T47D (cell line): ENCODE data around the gene LRRC59.
"Not testable (repeated sequence)": the region's sequence is repeated elsewhere in the genome, so short reads cannot be mapped to it uniquely, and the experiment has no call there.

Source experiments
- DNase-seq, 2 experiments: peaks; one replicate each; pipeline versions ENCODE4 v3.0.0 to v3.0.0-alpha.2; 2011 to 2012; ENCODE audit warnings: low read depth in 1 of 2, low spot score in 1 of 2
- JUND ChIP-seq: IDR thresholded peaks from 2 replicates; pipeline ENCODE4 v1.6.1; 2012; ENCODE audit warnings: low read depth
- in situ Hi-C: cut with HindIII; loops from 2 replicates; pipeline ENCODE4 v1.10.0; 2016; ENCODE audit warnings: low sequenced_read_pairs, low pct_unique_long_range_greater_than_20kb

LRRC59 gene

DNA sequence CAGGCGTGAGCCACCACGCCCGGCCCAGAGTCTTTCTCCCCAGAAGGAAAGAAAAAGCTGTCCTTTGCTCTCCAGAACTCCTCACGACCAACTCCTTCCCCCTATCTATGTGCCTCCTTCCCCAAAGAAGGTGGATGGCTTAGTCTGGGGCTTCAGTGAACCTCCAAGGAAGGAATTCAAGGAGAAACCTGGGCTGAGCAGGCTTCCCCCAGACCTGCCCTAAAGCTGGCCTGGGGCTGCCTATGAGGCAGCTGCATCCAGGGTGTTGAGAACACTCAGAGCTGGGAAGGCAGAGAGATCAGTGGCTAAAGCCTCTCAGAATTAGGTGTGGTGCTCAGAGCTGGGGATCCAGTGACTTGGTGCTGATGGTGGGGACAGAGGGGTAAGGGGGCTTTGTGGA is 32.5 kb upstream of the LRRC59 start:
- in situ Hi-C loops, result no loop called here
- DNase-seq, result no peak
- no peak for TF ChIP-seq JUND

DNA sequence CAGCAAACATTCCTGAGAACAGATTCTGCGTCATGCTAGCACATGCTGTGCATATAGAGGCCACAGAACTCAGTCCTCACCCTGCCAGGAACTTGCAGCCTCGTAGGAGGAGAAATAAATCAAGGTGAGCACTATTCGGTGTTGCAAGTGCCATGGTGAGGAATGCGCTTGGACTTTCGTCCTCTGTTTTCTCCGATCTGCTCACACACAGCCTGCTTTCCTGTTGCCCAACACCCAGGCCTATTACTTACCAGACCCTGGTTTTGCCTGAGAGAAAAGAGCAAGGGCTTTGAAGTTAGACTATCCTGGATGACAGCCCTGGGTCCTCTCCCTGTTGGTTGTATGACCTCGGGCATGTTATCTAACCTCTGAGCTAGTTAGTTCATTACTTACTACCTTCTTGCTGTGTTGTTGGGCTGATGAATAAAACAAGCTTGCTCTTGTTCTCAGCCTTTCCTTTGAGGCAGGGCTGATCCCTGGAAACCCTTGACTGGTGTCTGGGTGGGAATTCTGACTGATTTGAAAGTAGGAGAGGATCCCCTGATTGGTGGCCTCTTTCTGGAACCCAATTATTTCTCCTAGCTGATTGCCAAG is 31.6 kb upstream of the LRRC59 start:
- TF ChIP-seq JUND, result no peak
- peak in 1 of 2 experiments; percentile 38 for DNase-seq
- in situ Hi-C loops, result no loop called here

DNA sequence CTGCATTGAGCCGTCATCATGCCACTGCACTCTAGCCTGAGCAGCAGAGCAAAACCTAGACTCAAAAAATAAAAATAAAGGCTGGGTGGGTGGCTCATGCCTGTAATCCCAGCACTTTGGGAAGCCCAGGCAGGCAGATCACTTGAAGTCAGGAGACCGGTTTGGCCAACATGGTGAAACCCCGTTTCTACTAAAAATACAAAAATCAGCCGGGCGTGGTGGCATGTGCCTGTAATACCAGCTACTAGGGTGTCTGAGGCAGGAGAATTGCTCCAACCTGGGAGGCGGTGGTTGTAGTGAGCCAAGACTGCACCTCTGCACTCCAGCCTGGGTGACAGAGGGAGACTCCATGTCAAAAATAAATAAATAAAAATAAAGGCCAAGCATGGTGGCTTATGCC is 30.8 kb upstream of the LRRC59 start:
- DNase-seq, in situ Hi-C loops: not testable (repeated sequence)

DNA sequence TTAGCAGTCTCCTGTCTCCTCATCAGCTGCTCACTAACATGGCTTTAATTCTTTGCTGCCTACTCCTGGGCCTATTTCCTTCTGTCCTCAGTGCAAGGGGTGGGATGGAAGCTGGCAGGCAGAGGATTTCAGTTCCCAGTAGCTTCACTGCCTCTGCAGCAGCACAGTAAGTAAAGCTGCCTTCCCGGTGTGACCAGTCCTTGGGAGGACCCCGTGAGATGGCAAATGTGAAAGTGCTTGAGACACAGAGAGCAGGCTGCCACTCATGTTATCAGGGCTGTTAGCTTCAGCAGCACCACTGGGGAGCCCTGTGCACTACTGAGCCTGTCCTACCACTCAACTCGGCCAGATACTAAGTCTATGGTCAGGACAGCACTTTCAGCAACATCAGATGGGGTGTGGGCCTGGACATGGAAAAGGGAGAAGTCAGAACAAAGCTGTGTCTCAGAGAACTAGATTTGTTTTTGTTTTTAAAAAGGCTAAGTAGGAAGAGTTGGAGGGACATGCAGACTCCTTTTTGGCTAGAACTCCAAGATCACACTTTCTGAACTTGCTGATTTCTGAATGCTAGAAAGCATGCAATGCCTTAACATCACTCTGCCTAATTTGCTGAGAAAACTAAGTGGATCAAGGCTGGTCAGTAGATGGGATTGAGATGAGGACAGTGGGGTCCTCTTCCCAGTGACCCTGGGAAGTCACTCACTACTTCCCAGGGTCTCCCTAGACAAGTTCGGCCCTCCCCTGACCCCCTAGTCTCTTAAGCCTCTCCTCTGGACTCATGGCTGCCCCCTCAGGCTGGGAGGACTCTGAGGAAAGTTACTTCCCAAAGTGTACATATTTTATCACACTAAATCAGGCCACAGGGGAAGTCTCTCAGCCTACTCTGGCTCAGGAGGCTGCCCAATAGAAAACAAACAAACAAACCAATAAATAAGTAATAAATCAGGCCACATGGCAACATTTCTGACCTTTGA is 29.8 kb upstream of the LRRC59 start:
- in situ Hi-C loops, result no loop called here
- DNase-seq, result peak; percentile 62 to 68
- TF ChIP-seq JUND, result no peak

DNA sequence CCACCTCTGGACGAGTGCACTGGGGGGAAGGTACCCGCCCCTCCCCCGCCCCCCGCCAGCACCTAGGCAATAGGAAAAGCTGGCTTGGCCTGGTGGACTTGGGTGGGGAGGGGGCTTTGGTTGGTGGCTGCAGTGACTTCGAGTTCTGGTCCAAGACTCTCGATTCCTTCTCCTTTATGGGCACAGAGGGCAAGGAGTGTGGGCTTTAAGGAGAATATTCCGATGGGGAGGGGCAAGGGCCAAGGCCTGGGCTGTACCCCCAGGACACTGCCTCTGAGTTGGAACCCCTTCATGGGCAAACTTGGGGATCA is 29.1 kb upstream of the LRRC59 start:
- in situ Hi-C loops, result no loop called here
- no peak for DNase-seq
- no peak for TF ChIP-seq JUND

DNA sequence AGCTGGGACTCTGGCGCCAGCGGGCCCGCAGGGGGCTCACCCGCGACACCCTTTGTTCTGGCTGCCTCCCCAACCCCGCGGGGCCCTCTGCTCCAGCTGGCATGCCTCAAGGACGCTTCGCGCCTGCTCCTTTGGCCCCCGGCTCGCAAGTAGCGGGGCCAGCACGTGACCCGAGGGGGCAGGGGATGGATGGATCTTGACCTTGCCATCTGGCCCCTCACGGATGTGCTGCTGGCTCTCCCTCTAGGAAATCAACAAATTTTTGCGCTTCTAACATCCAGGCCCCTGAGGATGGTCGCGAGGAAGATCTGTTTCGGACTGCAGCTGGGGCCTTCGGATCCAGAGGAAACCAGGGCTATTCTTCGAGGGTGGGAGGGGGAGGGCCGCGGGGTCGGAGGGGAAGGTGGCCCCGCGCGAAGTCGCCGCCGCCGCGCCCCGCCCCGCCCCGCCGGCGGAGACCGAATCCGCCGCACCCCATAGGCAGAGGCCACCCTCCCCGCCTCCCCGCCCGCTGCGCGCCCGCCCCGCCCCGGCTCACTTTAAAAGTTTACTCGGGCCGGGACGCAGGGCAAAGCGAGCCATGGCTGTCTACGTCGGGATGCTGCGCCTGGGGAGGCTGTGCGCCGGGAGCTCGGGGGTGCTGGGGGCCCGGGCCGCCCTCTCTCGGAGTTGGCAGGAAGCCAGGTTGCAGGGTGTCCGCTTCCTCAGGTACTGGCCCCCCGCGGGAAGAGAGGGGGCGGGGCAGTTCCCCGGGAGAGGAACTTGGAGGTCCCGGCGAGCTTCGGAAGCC is 28.6 kb upstream of the LRRC59 start, which contains the start of gene ACSF2:
TSS of gene ACSF2 (plus strand) at position 537 of the 790 bp plus-strand sequence. CDS start at position 581, 44 bp downstream.
- peak; percentile 80 to 90 for DNase-seq
- TF ChIP-seq JUND, result no peak
- in situ Hi-C loops, result no loop called here

DNA sequence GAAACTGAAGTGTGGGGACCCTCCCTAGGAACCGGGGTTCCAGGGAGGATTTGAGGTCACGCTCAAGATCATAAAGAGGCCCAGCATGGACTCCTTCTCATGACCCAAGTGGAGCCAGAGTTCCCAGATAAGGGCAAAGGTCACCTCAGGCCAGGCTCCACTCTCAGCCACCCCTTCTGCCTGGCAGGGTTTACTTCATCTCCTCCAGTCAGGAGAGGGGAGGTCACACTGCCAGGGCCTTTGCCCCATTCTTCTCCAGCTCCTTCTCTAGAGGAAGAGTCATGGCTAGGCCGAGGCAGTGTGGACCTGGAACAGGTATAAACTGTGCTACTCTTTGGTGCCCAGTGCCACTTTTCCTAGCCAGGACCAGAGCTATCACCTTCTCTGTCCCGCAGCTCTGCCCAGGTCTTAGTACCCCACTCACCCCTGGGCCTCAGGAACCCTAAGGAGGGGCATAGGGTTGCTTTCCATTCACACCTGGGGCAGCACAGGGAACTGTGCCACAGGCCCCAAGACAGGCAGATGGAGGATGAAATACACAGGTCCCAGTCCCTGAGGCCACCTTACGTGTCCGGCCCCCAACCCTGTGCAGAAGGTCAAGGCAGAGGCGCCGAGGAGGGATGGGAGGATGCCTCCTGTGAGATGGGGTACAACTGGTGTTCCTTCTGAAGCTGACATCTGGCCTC is 27.8 kb upstream of the LRRC59 start:
- no peak for TF ChIP-seq JUND
- in situ Hi-C loops, result no loop called here
- no peak for DNase-seq

DNA sequence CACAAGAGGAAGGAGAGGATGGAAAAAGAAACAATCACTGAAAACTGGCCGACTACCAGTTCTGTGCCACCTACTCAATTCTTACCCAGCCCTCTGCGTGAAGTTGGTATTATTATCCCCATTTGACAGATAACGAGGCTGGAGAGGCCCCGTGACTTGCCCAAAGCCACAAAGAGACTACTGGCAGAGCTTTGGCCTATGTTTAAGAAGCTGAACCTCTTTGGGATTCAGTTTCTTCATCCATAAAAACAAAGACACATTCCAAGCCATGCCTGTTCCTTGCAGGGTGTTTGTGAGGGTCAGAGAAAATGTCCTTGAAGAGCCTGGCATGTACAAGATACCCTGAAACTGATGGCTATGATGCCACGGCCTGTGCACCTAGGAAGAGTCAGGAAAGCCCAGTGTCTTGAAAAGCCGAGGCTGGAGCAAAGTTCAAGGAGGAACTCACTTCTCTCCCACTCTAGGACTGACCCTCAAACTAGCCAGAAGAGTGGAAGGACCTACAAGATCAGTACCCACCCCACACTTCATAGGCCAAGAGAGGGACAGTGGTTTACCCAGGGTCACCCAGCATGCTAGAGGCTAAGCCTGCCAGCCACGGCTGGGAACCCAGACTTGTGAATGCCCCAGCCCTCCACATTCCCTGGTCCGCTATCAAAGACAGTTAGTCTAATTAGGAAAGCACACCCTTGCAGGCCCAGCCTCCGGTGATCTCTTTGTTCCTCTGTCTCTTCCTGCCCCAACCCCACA is 27.1 kb upstream of the LRRC59 start:
- no peak for TF ChIP-seq JUND
- in situ Hi-C loops, result no loop called here
- DNase-seq, result no peak

DNA sequence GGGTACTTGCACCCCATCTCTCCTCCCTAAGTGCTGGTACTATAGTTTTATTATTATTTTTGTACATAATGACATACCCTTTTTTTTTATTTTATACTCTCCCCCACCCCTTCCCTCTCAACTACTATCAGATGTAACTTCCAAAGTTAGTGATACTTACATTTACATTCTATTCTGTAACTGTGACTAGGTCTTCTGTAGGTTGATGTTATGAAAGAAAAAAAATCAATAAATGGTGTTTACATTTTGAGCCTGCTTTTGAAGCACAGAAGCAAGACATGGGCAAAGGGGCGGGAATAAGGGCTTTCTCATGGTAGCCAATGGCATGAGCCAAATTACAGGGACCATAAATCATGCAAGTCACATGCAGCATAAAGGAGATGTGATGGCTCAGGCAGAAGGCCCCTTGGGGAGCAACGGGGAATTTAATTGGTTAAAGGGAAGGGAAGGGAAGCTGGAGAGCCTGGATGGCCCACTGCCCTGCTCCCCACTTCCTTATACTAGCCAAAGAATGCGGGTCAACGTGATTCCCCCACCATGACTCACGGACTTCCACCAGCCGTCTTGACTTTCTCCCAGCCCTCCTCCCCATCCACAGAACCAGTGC is 26.3 kb upstream of the LRRC59 start:
- in situ Hi-C loops, result no loop called here
- DNase-seq, result peak in 1 of 2 experiments; percentile 76
- no peak for TF ChIP-seq JUND

DNA sequence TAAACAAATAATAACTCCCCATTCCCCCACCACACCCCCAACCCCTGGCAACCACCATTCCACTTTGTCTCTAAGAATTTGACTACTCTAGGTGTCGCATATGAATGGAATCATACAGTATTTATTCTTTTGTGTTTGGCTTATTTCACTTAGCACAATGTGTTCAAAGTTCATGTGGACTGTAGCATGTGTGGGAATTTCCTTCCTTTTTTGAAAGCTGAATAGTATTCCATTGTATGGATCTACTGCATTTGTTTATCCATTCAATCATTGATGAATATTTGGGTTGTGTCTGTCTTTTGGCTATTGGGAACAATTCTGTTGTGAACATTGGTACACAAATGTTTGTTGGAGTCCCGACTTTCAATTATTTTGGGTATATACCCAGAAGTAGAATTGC is 25.4 kb upstream of the LRRC59 start:
- in situ Hi-C loops, result no loop called here
- no peak for DNase-seq
- TF ChIP-seq JUND, result no peak

DNA sequence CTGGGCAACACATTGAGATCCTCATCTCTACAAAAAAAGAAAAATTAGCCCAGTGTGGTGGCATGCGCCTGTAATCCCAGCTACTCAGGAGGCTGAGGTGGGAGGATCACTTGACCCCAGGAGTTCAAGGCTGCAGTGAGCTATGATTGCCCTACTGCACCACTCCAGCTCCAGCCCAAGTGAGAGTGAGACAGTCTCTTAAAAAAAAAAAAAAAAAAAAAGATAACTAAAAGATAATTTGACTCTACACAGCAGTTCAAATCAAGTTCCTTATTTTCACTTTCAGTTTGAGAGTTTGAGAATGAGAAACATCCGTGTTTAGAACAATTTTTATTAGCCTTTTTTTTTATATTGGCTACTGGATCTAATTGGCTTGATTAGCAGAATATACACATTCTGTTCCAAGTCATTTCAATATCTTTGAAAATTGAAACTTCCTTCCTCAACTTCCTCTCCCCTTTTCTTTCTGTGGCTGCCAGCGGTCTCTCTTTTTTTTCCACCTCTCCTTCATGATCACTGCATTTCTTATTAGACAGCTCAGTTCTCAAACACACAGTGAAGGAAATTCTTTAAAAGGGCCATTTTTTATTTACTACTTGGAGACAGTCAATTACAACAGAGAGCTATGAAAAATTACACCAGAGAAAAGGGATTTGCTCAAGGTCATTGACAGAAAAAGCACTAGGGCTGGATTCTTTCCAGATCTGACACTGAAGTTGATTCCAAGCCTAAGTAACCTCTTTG is 24.2 kb upstream of the LRRC59 start:
- in situ Hi-C loops, result no loop called here
- no peak for DNase-seq
- no peak for TF ChIP-seq JUND
